ENCODE data around the gene IQSEC1. TPM values are rescaled to one million over a fixed set of nuclear protein-coding genes. Genes with fewer than 3 reads are reported as not detected.
A peak's percentile ranks its signal among the peaks of the same experiment; 100 is the strongest.

IQSEC1 gene
- total and polyA plus RNA-seq, 9 of the 15 experiments (the other 6 are each of a cell fraction or from before 2014, with no cell fraction given) = 0.56 to 39.0 (median 6.8) TPM

DNA sequence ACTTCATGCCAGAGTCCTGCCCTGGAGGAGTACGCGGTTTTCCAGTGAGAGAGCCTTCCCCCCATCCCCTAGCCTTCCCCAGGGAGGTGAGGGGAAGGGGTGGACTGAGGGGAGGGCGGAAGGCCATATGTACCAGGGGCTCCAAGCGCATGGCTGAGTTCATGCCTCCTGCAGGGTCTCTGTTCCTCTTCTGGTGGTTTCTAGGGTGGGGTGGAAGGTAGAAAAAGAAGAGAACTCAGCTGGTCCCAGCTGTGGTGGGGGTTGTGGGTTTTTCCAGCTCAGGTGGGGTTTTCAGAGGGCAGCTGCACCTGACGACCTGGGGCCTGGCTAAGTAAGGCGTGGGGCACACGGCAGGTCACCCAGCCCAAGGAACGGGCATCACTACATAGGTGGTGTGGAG is 10.7 kb upstream of the IQSEC1 start:
- H3K4me1 ChIP-seq (replicated peaks in 1 of 2; ENCODE audit: control insufficient read depth in 2 of 2, insufficient read depth in 2 of 2, low read length in 2 of 2) = peaks cover 16 to 42% of the 10 kb centered on the region in 2 experiments; a peak in 4 of 5 replicates
- no peak for FAIRE-seq
- POLR2A ChIA-PET = interaction anchor here (0.7 to 1.9 kb wide), 4 partner anchors 8 to 22 kb away, joined by 3 to 5 read pairs (median 4); no protein-coding TSS in a partner anchor

More for the DNA sequence above, 10.7 kb upstream of the IQSEC1 start:
- DNase-seq (ENCODE audit: extremely low read depth in 1 of 4, low spot score in 3 of 4) (no peak), ATAC-seq (no peak)
- CTCF ChIA-PET (ENCODE audit: low intra/inter-chr PET ratio) = no interaction called here
- in situ Hi-C loops (cut with MboI) = no loop called here
- Histone ChIP-seq H3K27ac (ENCODE audit: extremely low read depth, low read depth, low read length) (no peak overlapping the region), H4K20me1 (replicated peaks; ENCODE audit: control insufficient read depth, insufficient read depth, low read length) (peaks cover 23% of the 10 kb centered on the region), H3K9me1 (ENCODE audit: control insufficient read depth, insufficient read depth, low read length) (no peaks in the 10 kb centered on the region), H3K9me3 (replicated peaks; ENCODE audit: control insufficient read depth, insufficient read depth, low read depth, low read length) (0 out of 2 replicates have a peak, but pooled peaks cover 1% of the 10 kb centered on the region), H3K36me3 (ENCODE audit: control insufficient read depth, insufficient read depth, low read length) (no peaks in the 10 kb centered on the region), H3K79me2 (ENCODE audit: control insufficient read depth, insufficient read depth, low read length) (no peaks in the 10 kb centered on the region), H3K9ac (ENCODE audit: insufficient read depth in 1 of 2, low read depth in 2 of 2, low read length in 2 of 2) (0 out of 4 replicates have a peak overlapping the region, but pooled peaks of 1 of the 2 experiments have one; percentile 17), H3K4me3 (no peak overlapping the region), H3K27me3 (ENCODE audit: control insufficient read depth in 2 of 2, insufficient read depth in 2 of 2, low read length in 2 of 2) (peaks cover 24 to 50% of the 10 kb centered on the region in 2 experiments; a peak in 4 of 5 replicates), H2AFZ (ENCODE audit: low read depth, low read length) (no peak overlapping the region), H3K4me2 (ENCODE audit: insufficient read depth, low read length) (no peak overlapping the region)
- BruUV-seq (replicated peaks) = no TSS peak
- TF ChIP-seq, protein P1, sequence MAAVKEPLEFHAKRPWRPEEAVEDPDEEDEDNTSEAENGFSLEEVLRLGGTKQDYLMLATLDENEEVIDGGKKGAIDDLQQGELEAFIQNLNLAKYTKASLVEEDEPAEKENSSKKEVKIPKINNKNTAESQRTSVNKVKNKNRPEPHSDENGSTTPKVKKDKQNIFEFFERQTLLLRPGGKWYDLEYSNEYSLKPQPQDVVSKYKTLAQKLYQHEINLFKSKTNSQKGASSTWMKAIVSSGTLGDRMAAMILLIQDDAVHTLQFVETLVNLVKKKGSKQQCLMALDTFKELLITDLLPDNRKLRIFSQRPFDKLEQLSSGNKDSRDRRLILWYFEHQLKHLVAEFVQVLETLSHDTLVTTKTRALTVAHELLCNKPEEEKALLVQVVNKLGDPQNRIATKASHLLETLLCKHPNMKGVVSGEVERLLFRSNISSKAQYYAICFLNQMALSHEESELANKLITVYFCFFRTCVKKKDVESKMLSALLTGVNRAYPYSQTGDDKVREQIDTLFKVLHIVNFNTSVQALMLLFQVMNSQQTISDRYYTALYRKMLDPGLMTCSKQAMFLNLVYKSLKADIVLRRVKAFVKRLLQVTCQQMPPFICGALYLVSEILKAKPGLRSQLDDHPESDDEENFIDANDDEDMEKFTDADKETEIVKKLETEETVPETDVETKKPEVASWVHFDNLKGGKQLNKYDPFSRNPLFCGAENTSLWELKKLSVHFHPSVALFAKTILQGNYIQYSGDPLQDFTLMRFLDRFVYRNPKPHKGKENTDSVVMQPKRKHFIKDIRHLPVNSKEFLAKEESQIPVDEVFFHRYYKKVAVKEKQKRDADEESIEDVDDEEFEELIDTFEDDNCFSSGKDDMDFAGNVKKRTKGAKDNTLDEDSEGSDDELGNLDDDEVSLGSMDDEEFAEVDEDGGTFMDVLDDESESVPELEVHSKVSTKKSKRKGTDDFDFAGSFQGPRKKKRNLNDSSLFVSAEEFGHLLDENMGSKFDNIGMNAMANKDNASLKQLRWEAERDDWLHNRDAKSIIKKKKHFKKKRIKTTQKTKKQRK (IDR thresholded peaks at IDR 0.05; ENCODE audit: borderline replicate concordance, low read depth, low read length) = no peak
- TF ChIP-seq, protein P2, sequence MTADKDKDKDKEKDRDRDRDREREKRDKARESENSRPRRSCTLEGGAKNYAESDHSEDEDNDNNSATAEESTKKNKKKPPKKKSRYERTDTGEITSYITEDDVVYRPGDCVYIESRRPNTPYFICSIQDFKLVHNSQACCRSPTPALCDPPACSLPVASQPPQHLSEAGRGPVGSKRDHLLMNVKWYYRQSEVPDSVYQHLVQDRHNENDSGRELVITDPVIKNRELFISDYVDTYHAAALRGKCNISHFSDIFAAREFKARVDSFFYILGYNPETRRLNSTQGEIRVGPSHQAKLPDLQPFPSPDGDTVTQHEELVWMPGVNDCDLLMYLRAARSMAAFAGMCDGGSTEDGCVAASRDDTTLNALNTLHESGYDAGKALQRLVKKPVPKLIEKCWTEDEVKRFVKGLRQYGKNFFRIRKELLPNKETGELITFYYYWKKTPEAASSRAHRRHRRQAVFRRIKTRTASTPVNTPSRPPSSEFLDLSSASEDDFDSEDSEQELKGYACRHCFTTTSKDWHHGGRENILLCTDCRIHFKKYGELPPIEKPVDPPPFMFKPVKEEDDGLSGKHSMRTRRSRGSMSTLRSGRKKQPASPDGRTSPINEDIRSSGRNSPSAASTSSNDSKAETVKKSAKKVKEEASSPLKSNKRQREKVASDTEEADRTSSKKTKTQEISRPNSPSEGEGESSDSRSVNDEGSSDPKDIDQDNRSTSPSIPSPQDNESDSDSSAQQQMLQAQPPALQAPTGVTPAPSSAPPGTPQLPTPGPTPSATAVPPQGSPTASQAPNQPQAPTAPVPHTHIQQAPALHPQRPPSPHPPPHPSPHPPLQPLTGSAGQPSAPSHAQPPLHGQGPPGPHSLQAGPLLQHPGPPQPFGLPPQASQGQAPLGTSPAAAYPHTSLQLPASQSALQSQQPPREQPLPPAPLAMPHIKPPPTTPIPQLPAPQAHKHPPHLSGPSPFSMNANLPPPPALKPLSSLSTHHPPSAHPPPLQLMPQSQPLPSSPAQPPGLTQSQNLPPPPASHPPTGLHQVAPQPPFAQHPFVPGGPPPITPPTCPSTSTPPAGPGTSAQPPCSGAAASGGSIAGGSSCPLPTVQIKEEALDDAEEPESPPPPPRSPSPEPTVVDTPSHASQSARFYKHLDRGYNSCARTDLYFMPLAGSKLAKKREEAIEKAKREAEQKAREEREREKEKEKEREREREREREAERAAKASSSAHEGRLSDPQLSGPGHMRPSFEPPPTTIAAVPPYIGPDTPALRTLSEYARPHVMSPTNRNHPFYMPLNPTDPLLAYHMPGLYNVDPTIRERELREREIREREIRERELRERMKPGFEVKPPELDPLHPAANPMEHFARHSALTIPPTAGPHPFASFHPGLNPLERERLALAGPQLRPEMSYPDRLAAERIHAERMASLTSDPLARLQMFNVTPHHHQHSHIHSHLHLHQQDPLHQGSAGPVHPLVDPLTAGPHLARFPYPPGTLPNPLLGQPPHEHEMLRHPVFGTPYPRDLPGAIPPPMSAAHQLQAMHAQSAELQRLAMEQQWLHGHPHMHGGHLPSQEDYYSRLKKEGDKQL (CRISPR knock-in tag; IDR thresholded peaks at IDR 0.05; ENCODE audit: borderline replicate concordance) = no peak
- no peak for TF ChIP-seq DIDO1 (tag; IDR thresholded peaks at IDR 0.05; ENCODE audit: low read depth)
- TF ChIP-seq, protein P3, sequence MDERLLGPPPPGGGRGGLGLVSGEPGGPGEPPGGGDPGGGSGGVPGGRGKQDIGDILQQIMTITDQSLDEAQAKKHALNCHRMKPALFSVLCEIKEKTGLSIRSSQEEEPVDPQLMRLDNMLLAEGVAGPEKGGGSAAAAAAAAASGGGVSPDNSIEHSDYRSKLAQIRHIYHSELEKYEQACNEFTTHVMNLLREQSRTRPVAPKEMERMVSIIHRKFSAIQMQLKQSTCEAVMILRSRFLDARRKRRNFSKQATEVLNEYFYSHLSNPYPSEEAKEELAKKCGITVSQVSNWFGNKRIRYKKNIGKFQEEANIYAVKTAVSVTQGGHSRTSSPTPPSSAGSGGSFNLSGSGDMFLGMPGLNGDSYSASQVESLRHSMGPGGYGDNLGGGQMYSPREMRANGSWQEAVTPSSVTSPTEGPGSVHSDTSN (CRISPR knock-in tag; IDR thresholded peaks at IDR 0.05; ENCODE audit: low read depth) = no peak
- TF ChIP-seq, protein P3 (tag; conservative IDR thresholded peaks at IDR 0.05; ENCODE audit: low read depth) = no peak
- TF ChIP-seq, protein P4, sequence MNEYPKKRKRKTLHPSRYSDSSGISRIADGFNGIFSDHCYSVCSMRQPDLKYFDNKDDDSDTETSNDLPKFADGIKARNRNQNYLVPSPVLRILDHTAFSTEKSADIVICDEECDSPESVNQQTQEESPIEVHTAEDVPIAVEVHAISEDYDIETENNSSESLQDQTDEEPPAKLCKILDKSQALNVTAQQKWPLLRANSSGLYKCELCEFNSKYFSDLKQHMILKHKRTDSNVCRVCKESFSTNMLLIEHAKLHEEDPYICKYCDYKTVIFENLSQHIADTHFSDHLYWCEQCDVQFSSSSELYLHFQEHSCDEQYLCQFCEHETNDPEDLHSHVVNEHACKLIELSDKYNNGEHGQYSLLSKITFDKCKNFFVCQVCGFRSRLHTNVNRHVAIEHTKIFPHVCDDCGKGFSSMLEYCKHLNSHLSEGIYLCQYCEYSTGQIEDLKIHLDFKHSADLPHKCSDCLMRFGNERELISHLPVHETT (CRISPR knock-in tag; conservative IDR thresholded peaks at IDR 0.05 in 1 of 2, IDR thresholded peaks at IDR 0.05 in 1 of 2) = no peak
- intact Hi-C loops (cut with micrococcal nuclease) = no loop called here
- WGBS (ENCODE audit: insufficient coverage, low coverage, missing lambda C conversion rate) = 60% methylated on average over 8 of the region's 8 CpGs
